GM18498 (cell line): ENCODE measurements around the gene UBC.
"Not testable (repeated sequence)": the region's sequence is repeated elsewhere in the genome, so short reads cannot be mapped to it uniquely, and the experiment has no call there.

Experiments used
- ATAC-seq: cut with Tn5 transposase; IDR thresholded peaks from one replicate; pipeline ENCODE4 v1.9.1; 2021; ENCODE audit warnings: mild to moderate bottlenecking, moderate library complexity; ENCODE audit not compliant: unreplicated experiment

UBC gene

GRCh38 chr12:124938108-124938507 is 23.7 kb upstream of the UBC start:
- peak; percentile 15 for ATAC-seq

- ATAC-seq: not testable (repeated sequence)
Measured at GRCh38 chr12:124931528-124931927, 17.1 kb upstream of the UBC start.

DNA sequence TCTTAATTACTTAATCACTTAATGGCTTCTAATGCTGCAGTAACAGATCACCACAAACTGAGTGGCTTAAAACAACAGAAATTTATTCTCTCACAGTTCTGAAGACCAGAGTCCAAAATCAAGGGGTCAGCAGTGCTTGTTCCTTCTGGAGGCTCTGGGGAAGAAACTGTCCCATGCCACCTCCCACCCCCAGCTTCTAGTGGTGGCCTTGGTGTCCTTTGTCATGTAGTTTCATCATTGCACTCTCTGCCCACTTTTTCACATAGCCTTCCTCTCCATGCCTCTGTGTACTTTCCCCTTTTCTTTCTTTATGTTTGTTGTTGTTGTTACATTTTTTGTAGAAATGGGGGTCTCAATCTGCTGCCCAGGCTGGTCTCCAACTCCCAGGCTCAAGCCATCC is 16.1 kb upstream of the UBC start:
- no peak for ATAC-seq

GRCh38 chr12:124929649-124930419 is 15.4 kb upstream of the UBC start:
- ATAC-seq: no peak

GRCh38 chr12:124928912-124929530 is 14.6 kb upstream of the UBC start:
- ATAC-seq: no peak

GRCh38 chr12:124928095-124928911 is 13.9 kb upstream of the UBC start:
- ATAC-seq: peak; percentile 35

GRCh38 chr12:124927201-124928094 is 13.0 kb upstream of the UBC start:
- ATAC-seq: peak; percentile 73

- not testable (repeated sequence) for ATAC-seq
Measured at GRCh38 chr12:124925782-124926181, 11.3 kb upstream of the UBC start.

GRCh38 chr12:124925117-124925516 is 10.7 kb upstream of the UBC start:
- no peak for ATAC-seq

- ATAC-seq: no peak
Measured at GRCh38 chr12:124923905-124924734, 9.7 kb upstream of the UBC start.

DNA sequence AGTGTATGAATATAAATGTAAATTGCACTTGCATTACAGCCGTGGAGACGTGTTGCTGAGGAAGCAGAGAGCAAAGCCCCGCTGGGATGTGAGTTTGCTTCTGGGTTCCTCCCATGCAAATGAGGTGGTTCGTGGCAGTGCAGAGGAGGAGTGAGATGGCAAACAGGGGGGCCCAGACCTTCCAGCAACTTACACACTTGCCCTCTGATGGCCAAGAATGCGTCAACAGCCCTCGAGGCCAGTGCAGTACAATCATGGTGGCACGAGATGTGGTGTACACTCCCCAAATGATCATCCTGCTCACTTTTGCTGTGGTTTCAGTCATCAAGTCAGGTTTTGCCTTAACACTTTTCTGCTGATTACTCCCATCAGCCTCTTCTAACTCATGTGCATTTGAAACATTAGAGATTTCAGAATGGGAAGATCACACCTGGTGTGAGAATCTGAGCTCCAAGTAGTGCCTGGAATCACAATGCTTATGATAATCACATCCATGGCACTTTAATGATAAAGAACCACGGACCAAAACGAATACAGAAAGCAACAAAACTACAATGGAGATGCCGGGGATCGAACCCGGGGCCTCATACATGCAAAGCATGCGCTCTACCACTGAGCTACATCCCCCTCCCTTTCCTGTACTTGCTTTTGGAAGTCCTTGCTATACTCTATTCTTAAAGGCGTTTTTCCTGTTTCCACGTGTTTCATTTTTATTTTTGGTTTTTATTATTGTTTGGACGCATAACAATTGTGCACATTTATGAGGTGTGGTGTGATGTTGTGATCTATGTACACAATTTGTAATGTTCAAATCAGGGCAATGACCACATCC is 7.0 kb upstream of the UBC start:
- ATAC-seq: peak; percentile 51

DNA sequence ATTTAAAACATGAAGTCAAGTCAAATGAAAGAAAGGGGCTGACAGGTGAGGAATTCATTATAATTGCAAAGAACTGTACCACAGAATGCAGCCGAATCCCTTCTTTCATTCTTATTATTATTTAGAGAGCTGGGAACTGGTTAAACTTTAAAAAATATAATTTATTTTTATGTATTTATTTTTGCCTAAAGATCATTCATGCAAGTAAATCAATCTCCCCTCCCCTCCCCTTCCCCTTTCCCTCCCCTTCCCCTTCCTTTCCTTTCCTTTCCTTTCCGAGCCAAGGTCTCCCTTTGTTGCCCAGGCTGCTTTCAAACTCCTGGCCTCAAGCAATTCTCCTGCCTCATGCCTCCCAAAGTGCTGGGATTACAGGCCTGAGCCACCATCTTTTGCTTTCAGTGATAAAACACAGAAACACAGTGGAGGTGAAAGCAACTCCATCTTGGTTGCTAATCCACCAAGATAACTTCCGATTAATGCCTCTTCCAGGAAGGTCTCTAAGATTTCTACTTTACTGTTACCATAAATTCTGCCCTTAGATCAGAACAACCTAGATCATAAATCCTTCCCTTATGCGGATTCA is 6.0 kb upstream of the UBC start:
- ATAC-seq: no peak

DNA sequence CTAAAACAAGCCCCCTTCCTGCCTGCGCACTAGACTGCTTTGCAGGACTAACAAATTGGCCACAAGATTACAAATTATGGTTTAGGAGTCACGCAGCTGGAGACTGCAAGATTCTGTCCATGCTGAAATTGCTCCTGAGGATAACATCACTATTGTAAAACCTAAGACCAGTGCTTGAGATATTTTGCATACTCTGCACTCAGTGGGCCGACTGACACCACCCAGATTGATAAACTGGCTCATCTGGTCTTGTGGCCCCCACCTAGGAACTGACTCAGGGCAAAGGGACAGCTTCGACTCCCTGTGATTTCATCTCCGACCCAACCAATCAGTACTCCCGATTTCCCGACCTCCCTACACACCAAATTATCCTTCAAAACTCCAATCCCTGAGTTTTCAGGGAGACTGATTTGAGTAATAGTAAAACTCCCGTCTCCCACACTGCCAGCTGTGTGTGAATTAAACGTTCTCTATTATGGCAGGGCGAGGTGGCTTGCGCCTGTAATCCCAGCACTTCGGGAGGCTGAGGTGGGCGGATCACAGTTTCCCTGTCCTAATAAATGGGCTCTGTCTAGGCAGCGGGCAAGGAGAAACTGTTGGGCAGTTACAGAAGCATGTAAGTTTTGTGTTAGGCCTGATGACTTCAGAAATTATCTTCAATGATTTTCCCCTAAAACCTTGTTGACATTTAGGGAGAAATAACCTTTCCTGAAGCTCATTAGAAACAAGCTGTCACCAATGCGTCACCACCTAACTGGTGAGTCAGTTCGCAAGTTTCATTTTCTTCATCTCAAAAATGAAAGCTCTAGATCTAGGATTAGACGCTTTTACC is 5.3 kb upstream of the UBC start:
- no peak for ATAC-seq

DNA sequence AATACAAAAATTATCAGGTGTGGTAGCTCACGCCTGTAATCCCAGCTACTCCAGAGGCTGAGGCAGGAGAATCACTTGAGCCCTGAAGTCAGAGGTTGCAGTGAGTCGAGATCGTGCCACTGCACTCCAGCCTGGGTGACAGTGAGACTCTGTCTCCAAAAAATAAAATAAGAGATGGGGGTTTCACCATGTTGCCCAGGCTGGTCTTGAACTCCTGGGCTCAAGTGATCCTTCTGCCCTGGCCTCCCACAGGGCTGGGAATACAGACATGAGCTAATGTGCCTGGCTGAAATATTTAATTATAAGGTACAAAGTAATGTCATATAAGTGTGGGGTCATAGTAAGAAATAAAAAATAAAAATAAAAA is 4.2 kb upstream of the UBC start:
- ATAC-seq: not testable (repeated sequence)

DNA sequence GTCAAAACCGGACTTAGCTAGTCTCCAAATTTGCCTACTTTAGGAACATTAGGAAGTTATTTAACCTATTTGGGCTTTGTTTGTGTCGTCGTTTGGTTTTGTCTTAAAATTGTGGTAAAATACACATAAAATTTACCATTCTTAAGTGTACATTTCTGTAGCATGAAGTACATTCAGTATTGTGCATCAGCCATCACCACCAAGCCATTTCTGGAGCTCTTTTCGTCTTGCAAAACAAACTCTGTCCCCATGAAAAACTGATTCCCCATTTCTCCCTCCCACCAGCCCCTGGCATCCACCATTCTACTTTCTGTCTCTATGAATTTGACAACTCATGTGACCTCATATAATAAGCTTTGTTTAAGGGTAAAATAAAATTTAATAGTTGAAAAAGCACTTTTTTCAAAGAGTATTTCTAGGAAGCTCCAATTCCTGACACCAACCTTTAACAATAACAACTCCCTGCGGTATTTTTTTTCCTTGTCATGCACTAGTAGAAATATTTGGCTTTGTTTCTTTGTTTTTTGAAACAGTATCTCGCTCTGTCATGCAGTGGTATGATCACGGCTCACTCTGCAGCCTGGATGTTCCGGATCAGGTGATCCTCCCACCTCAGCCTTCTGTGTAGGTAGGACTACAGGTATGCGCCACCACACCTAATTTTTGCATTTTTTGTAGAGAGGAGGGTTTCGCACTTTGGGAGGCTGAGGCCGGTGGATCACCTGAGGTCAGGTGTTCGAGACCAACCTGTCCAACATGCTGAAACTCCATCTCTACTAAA is 3.6 kb upstream of the UBC start:
- no peak for ATAC-seq

- ATAC-seq: peak; percentile 54
Measured at GRCh38 chr12:124917135-124917840, 2.8 kb upstream of the UBC start.
